GM10248 (cell line): Measurements from ENCODE around the gene GCLM.

Experiments
- CTCF ChIA-PET: fragments of 300-600 bp; sonication (Branson Sonifier 250); formaldehyde crosslinking; extraction: SDS; loops from one replicate; lab custom pipeline; 2021; ENCODE audit warnings: antibody characterized with exemption; lab: Yijun Ruan, JAX
- POLR2A ChIA-PET: fragments of 350-650 bp; sonication (Branson Sonifier 250); formaldehyde crosslinking; extraction: SDS; loops from one replicate; lab custom pipeline; 2020; ENCODE audit warnings: antibody characterized with exemption; lab: Yijun Ruan, JAX
- DNase-seq: peaks from one replicate; pipeline ENCODE4 v3.0.0; 2012; ENCODE audit errors: extremely low spot score
- TF ChIP-seq, protein P1 (sequence below): IDR thresholded peaks from 2 replicates; pipeline ENCODE4 v1.5.1; 2012; ENCODE audit warnings: mild to moderate bottlenecking, low read depth; ENCODE audit errors: extremely low read depth, missing control alignments, control extremely low read depth

The GCLM gene

DNA sequence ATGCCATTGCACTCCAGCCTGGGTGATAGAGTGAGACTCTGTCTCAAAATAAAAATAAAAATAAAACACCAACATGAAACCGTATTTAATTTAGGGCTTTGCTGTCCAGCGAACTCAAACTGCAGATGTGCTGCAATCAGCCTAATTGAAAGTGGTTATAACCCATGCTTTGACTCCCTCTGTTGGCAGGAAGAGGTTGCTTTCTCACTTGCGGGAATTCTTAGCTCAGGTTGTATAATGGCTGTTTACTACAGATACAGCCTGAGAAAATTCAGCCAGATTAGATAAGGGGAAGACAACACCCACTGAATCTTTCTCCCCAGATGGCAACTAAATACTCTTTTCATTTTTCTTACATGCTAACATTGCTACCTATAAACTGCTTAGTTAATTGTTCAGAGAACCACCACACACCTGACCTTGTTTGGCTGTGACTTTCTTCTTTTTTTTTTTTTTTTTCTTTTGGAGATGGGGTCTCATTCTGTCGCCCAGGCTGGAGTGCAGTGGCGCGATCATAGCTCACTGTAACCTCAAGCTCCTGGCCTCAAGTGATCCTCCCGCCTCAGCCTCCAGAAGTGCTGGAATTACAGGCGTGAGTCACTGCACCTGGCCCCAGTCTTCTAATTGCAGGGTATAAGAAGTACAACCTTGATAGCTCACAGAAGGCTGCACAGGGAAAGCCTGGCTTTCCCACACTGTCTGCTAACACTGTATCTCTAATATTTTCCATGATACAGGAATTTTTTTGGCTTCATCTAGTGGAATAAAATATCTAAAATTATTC is 64.8 kb downstream of the GCLM start:
- POLR2A ChIA-PET = no interaction called here
- peak; percentile 62 for DNase-seq
- CTCF ChIA-PET = interaction anchor here (0.7 to 6.4 kb wide), 29 partner anchors 10 to 540 kb away, joined by 3 to 81 read pairs (median 3); partner anchors contain the start of genes BCAR3 and DR1
- TF ChIP-seq, protein P1, sequence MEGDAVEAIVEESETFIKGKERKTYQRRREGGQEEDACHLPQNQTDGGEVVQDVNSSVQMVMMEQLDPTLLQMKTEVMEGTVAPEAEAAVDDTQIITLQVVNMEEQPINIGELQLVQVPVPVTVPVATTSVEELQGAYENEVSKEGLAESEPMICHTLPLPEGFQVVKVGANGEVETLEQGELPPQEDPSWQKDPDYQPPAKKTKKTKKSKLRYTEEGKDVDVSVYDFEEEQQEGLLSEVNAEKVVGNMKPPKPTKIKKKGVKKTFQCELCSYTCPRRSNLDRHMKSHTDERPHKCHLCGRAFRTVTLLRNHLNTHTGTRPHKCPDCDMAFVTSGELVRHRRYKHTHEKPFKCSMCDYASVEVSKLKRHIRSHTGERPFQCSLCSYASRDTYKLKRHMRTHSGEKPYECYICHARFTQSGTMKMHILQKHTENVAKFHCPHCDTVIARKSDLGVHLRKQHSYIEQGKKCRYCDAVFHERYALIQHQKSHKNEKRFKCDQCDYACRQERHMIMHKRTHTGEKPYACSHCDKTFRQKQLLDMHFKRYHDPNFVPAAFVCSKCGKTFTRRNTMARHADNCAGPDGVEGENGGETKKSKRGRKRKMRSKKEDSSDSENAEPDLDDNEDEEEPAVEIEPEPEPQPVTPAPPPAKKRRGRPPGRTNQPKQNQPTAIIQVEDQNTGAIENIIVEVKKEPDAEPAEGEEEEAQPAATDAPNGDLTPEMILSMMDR = peak; percentile 72

DNA sequence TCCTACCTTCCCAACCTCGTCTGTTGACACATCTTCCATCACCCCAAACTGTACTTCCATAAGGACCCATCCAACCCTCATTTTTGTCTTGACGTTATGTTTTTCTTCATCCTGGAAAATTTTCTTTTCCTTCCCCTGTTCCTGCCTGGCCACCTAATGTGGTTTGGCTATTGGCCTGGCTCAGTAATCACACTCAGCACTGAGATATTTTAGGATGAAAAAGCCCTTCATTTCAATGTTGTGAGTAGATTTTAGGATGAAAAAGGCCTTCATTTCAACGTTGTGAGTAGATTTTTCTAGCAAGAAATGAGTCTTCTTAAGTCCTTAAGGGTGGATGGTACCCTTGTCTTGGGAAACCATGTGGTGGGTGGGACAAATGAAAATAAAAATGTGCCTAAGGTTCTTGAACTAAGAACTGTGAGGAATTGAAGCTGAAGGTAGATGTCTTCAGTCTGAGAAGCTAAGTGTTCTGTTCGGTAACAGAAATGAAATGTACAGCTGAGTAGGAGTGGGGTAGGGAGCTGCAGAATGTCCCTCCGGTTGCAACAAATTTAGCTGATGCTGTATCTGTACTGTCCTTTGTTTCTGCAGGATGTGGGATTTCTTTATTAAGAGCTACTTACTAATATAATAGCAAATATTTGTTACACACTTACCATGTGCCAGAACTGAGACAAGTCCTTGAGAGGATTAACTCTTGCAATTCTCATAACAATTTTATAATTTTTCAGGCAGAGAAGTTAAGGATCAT is 66.3 kb downstream of the GCLM start:
- ChIA-PET POLR2A (no interaction called here), CTCF (interaction anchor here (0.8 to 6.4 kb wide), 9 partner anchors 8 to 226 kb away, joined by 4 to 81 read pairs (median 7); no protein-coding TSS in a partner anchor)
- TF ChIP-seq, protein P1 = no peak
- no peak for DNase-seq

DNA sequence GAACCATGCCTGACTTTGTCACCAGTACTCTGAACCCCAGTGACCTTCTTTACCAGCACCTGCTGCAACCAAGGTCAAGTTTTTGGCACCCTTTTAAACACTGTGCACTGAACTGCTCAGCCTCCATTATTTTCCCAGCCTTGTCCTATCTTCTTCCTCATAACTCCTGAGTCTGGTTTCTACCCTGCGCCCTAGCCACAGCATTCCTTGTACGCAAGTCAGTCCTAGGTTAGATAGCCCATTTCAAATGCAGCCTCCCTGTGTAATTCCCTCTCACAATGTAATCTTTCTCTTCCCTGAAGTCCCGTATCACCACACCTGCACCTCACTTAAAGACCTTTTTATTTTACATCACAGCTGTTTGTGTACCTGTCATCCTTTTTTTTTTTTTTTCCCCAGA is 67.5 kb downstream of the GCLM start:
- DNase-seq = no peak
- CTCF ChIA-PET = interaction anchor here (0.8 to 6.4 kb wide), 3 partner anchors 9 to 211 kb away, joined by 6 to 81 read pairs (median 64); no protein-coding TSS in a partner anchor
- POLR2A ChIA-PET = no interaction called here
- TF ChIP-seq, protein P1 = no peak

DNA sequence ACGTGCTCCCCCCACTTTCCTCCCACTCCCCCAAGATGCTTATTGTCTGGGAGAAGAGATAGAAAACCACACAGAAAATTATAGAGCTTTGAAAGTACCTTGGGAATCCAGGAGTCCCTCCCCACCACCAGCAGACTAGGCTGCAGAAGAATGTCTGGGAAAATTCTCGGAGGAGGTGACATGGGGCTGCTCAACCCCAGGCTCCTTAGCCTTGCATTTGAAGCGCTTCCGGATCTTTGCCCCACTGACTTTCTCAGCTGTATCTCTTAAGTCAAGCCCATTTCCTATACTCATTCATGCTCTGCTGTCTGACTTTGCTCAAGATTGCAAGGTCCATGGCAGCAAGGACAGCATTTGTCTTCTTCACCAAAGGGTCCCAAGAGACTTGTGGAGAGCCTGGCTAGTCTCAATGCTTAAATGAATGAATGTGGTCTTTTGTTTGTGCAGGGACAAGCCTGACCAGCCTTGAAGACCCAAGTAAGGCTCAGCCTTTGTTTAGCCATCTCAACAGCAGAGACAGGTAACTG is 68.2 kb downstream of the GCLM start:
- ChIA-PET POLR2A (no interaction called here), CTCF (interaction anchor here (0.8 to 6.4 kb wide), 4 partner anchors 15 to 221 kb away, joined by 3 to 64 read pairs (median 6); no protein-coding TSS in a partner anchor)
- TF ChIP-seq, protein P1 = no peak
- no peak for DNase-seq

DNA sequence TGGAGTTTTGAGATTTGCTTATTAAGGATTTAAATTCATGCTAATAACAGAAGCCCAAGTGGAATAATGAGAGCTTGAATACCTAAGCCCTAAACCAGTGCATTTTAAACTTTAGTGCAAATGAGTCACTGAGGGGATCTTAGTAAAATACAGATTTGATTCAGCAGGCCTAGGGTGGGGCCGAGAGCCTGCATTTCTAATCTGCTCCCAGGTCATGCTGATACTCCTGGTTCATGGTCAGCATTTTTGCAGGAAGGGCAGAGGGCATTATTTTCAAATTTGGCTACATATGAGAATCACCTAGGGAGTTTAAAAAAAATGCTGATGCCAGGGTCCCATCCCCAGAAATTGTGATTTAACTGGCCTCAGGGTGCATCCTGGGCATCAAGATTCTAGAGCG is 69.5 kb downstream of the GCLM start:
- TF ChIP-seq, protein P1 = no peak
- CTCF ChIA-PET = interaction anchor here (1.3 to 6.4 kb wide), 3 partner anchors 25 to 210 kb away, joined by 6 to 64 read pairs (median 7); no protein-coding TSS in a partner anchor
- POLR2A ChIA-PET = no interaction called here
- no peak for DNase-seq

DNA sequence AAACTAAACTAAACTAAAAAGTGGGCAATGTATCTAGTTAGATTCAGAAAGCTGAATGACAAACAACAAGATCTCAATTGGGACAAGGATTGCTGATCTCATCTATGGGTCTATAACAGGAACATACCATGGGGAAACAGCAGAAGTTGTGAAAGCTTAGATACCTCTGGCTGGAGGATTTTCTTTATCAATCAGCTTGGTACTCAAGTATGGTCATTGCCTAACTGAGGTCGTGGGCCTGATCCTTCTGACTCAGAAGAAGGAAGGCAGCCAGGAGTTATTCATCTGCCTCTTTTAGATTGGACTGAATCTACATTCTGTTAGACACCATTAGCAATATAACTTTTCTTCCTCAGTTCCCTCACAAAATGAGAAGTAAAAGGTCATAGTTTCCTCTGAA is 69.9 kb downstream of the GCLM start:
- CTCF ChIA-PET = interaction anchor here (1.3 to 6.4 kb wide), 2 partner anchors 24 to 210 kb away, joined by 6 to 64 read pairs; no protein-coding TSS in a partner anchor
- no peak for DNase-seq
- TF ChIP-seq, protein P1 = no peak
- POLR2A ChIA-PET = no interaction called here
